Parathyroid adenoma (tissue), 2 donors: Measurements from ENCODE around the gene FSD2.

Experiments
- H2AFZ ChIP-seq: fragments of 300-600 bp; sonication (generic); one replicate; pipeline ENCODE4 v1.7.0; 2017; ENCODE audit warnings: antibody characterized with exemption, mild to moderate bottlenecking
- H3K27ac ChIP-seq: fragments of 300-600 bp; sonication (generic); one replicate; pipeline ENCODE4 v1.7.0; 2017
- H3K27me3 ChIP-seq: fragments of 300-600 bp; sonication (generic); one replicate; pipeline ENCODE4 v1.7.0; 2017; ENCODE audit warnings: low read length; ENCODE audit not compliant: control insufficient read depth, insufficient read depth
- H3K36me3 ChIP-seq: fragments of 300-600 bp; sonication (generic); one replicate; pipeline ENCODE4 v1.7.0; 2017; ENCODE audit warnings: low read length; ENCODE audit not compliant: control insufficient read depth, insufficient read depth
- H3K4me1 ChIP-seq: fragments of 300-600 bp; sonication (generic); one replicate; pipeline ENCODE4 v1.7.0; 2017; ENCODE audit warnings: control low read depth
- H3K4me2 ChIP-seq: fragments of 300-600 bp; sonication (generic); one replicate; pipeline ENCODE4 v1.7.0; 2017; ENCODE audit warnings: low read length
- H3K4me3 ChIP-seq: fragments of 300-600 bp; sonication (generic); one replicate; pipeline ENCODE4 v1.7.0; 2017; ENCODE audit warnings: low read depth, low read length
- H3K79me2 ChIP-seq: fragments of 300-600 bp; sonication (generic); one replicate; pipeline ENCODE4 v1.7.0; 2017; ENCODE audit warnings: control low read depth
- H3K9ac ChIP-seq: fragments of 300-600 bp; sonication (generic); one replicate; pipeline ENCODE4 v1.7.0; 2017; ENCODE audit warnings: mild to moderate bottlenecking
- H3K9me3 ChIP-seq: fragments of 300-600 bp; sonication (generic); one replicate; pipeline ENCODE4 v1.7.0; 2017; ENCODE audit warnings: low read length; ENCODE audit not compliant: control insufficient read depth
- CTCF ChIP-seq: fragments of 300-600 bp; sonication (generic); IDR thresholded peaks from one replicate; pipeline ENCODE4 v1.7.0; 2017; ENCODE audit warnings: antibody characterized with exemption, mild to moderate bottlenecking
- donor health status: primary hyperparathyroidism.

The FSD2 gene

GRCh38 chr15:82737975-82738374, 67.9 kb downstream of the FSD2 start:
- Histone ChIP-seq H3K4me1 (no peaks in the 10 kb centered on the region), H3K27ac (no peak overlapping the region), H3K9me3 (no peaks in the 10 kb centered on the region), H3K36me3 (no peaks in the 10 kb centered on the region), H3K79me2 (no peaks in the 10 kb centered on the region), H3K4me2 (no peak overlapping the region), H3K9ac (no peak overlapping the region), H3K4me3 (no peak overlapping the region), H3K27me3 (no peaks in the 10 kb centered on the region), H2AFZ (no peak overlapping the region)
- TF ChIP-seq CTCF, result no peak

- Histone ChIP-seq H3K27ac (no peak overlapping the region), H3K4me3 (no peak overlapping the region), H2AFZ (no peak overlapping the region), H3K36me3 (no peaks in the 10 kb centered on the region), H3K9ac (no peak overlapping the region), H3K4me2 (no peak overlapping the region), H3K9me3 (no peaks in the 10 kb centered on the region), H3K27me3 (no peaks in the 10 kb centered on the region), H3K4me1 (no peaks in the 10 kb centered on the region), H3K79me2 (no peaks in the 10 kb centered on the region)
- TF ChIP-seq CTCF, result no peak
Observed at GRCh38 chr15:82731527-82731926, 74.3 kb downstream of the FSD2 start.

- Histone ChIP-seq H3K4me2 (no peak overlapping the region), H3K36me3 (no peaks in the 10 kb centered on the region), H3K4me1 (no peaks in the 10 kb centered on the region), H3K9ac (no peak overlapping the region), H3K27me3 (no peaks in the 10 kb centered on the region), H2AFZ (no peak overlapping the region), H3K9me3 (no peaks in the 10 kb centered on the region), H3K79me2 (no peaks in the 10 kb centered on the region), H3K27ac (no peak overlapping the region), H3K4me3 (no peak overlapping the region)
- no peak for TF ChIP-seq CTCF
Observed at GRCh38 chr15:82730022-82730530, 75.8 kb downstream of the FSD2 start.

GRCh38 chr15:82726816-82727215, 79.1 kb downstream of the FSD2 start:
- H3K4me2 ChIP-seq, result no peak overlapping the region
- H3K27ac ChIP-seq, result no peak overlapping the region

More at GRCh38 chr15:82726816-82727215, 79.1 kb downstream of the FSD2 start:
- no peak for TF ChIP-seq CTCF
- no peak overlapping the region for H3K4me3 ChIP-seq
- no peaks in the 10 kb centered on the region for H3K4me1 ChIP-seq
- no peaks in the 10 kb centered on the region for H3K79me2 ChIP-seq
- H3K27me3 ChIP-seq, result no peaks in the 10 kb centered on the region
- H3K36me3 ChIP-seq, result no peaks in the 10 kb centered on the region
- H3K9me3 ChIP-seq, result no peaks in the 10 kb centered on the region
- no peak overlapping the region for H3K9ac ChIP-seq
- H2AFZ ChIP-seq, result no peak overlapping the region
